ENCODE data around the gene RB1.
"Not testable (repeated sequence)": the region's sequence is repeated elsewhere in the genome, so short reads cannot be mapped to it uniquely, and the experiment has no call there.

- TF ChIP-seq, protein P1, sequence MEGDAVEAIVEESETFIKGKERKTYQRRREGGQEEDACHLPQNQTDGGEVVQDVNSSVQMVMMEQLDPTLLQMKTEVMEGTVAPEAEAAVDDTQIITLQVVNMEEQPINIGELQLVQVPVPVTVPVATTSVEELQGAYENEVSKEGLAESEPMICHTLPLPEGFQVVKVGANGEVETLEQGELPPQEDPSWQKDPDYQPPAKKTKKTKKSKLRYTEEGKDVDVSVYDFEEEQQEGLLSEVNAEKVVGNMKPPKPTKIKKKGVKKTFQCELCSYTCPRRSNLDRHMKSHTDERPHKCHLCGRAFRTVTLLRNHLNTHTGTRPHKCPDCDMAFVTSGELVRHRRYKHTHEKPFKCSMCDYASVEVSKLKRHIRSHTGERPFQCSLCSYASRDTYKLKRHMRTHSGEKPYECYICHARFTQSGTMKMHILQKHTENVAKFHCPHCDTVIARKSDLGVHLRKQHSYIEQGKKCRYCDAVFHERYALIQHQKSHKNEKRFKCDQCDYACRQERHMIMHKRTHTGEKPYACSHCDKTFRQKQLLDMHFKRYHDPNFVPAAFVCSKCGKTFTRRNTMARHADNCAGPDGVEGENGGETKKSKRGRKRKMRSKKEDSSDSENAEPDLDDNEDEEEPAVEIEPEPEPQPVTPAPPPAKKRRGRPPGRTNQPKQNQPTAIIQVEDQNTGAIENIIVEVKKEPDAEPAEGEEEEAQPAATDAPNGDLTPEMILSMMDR (IDR thresholded peaks at IDR 0.05): not testable (repeated sequence)
- not testable (repeated sequence) for TF ChIP-seq POLR2AphosphoS5 (IDR thresholded peaks at IDR 0.05)
Observed at GRCh38 chr13:48339198-48339597, 35.6 kb downstream of the RB1 start.
